Measurements from ENCODE around the gene CAMK2A. TPM values are rescaled to one million over a fixed set of nuclear protein-coding genes. Genes with fewer than 3 reads are reported as not detected.

Gene CAMK2A
- total RNA-seq, 2 experiments from 2014 or later: not detected

DNA sequence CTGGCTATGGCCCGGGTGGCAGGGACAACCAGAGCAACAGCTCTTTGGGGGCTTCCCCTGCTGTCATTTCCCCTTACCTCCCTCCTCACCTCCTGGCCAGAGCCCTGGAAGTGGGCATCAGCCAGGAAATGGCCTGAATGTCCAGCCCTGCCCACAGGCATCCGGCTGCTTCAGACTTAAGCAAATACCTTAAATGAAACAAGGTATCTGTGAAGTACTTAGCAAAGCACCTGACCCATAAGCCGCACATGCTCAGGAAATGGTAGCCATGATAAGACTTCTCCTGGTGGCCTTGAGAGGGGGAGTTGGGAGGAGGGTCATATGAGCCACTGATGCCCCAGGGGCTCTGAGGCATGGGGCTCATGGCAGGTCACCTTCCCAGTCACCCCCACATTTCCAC is 43.8 kb downstream of the CAMK2A start:
- ChIA-PET POLR2A (interaction anchor here (0.6 kb wide), 1 partner anchor 337 kb away, joined by 3 read pairs; no protein-coding TSS in a partner anchor), CTCF (ENCODE audit: unreplicated experiment) (interaction anchor here (0.6 to 1.5 kb wide), 3 partner anchors 17 to 139 kb away, joined by 3 read pairs; no protein-coding TSS in a partner anchor)
- Histone ChIP-seq H3K79me2 (ENCODE audit: insufficient read depth, low read depth, low read length) (no peaks in the 10 kb centered on the region), H2AFZ (ENCODE audit: low read length) (no peak overlapping the region), H3K4me1 (ENCODE audit: insufficient read depth, low read length, poor library complexity, severe bottlenecking) (no peaks in the 10 kb centered on the region), H3K36me3 (ENCODE audit: insufficient read depth, low read length) (no peaks in the 10 kb centered on the region), H3K9me2 (ENCODE audit: insufficient read depth, low read length) (no peaks in the 10 kb centered on the region), H3K4me2 (ENCODE audit: low read length) (no peak overlapping the region), H3K9me3 (ENCODE audit: low read length) (no peaks in the 10 kb centered on the region), H3K27ac (ENCODE audit: low read depth, low read length, poor library complexity, severe bottlenecking) (no peak overlapping the region), H3K4me3 (ENCODE audit: low read depth, low read length, poor library complexity, severe bottlenecking) (no peak overlapping the region), H4K20me1 (ENCODE audit: insufficient read depth, low read length) (no peaks in the 10 kb centered on the region)
- BruUV-seq (replicated peaks): no TSS peak
- intact Hi-C loops (cut with micrococcal nuclease; ENCODE audit: unreplicated experiment): no loop called here
- TF ChIP-seq EZH2phosphoT487 (IDR thresholded peaks at IDR 0.05; ENCODE audit: borderline replicate concordance, low read depth, low read length): no peak
- TF ChIP-seq, protein P1, sequence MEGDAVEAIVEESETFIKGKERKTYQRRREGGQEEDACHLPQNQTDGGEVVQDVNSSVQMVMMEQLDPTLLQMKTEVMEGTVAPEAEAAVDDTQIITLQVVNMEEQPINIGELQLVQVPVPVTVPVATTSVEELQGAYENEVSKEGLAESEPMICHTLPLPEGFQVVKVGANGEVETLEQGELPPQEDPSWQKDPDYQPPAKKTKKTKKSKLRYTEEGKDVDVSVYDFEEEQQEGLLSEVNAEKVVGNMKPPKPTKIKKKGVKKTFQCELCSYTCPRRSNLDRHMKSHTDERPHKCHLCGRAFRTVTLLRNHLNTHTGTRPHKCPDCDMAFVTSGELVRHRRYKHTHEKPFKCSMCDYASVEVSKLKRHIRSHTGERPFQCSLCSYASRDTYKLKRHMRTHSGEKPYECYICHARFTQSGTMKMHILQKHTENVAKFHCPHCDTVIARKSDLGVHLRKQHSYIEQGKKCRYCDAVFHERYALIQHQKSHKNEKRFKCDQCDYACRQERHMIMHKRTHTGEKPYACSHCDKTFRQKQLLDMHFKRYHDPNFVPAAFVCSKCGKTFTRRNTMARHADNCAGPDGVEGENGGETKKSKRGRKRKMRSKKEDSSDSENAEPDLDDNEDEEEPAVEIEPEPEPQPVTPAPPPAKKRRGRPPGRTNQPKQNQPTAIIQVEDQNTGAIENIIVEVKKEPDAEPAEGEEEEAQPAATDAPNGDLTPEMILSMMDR (conservative IDR thresholded peaks at IDR 0.05; ENCODE audit: low read length): no peak
- no peak for DNase-seq (ENCODE audit: low spot score)

- no peaks in the 10 kb centered on the region for H3K36me3 ChIP-seq (ENCODE audit: insufficient read depth, low read length)
- H3K4me3 ChIP-seq (ENCODE audit: low read depth, low read length, poor library complexity, severe bottlenecking): no peak overlapping the region
- no peaks in the 10 kb centered on the region for H4K20me1 ChIP-seq (ENCODE audit: insufficient read depth, low read length)
- CTCF ChIA-PET (ENCODE audit: unreplicated experiment): interaction anchor here (1.5 kb wide), 1 partner anchor 18 kb away, joined by 3 read pairs; no protein-coding TSS in a partner anchor
- no peaks in the 10 kb centered on the region for H3K79me2 ChIP-seq (ENCODE audit: insufficient read depth, low read depth, low read length)
- no peaks in the 10 kb centered on the region for H3K9me2 ChIP-seq (ENCODE audit: insufficient read depth, low read length)
- no peak overlapping the region for H3K4me2 ChIP-seq (ENCODE audit: low read length)
- POLR2A ChIA-PET: no interaction called here
- BruUV-seq (replicated peaks): no TSS peak
- no peak overlapping the region for H2AFZ ChIP-seq (ENCODE audit: low read length)
- TF ChIP-seq, protein P1 (conservative IDR thresholded peaks at IDR 0.05; ENCODE audit: low read length): no peak
- no peak for TF ChIP-seq EZH2phosphoT487 (IDR thresholded peaks at IDR 0.05; ENCODE audit: borderline replicate concordance, low read depth, low read length)
- H3K9me3 ChIP-seq (ENCODE audit: low read length): no peaks in the 10 kb centered on the region
- intact Hi-C loops (cut with micrococcal nuclease; ENCODE audit: unreplicated experiment): no loop called here
- H3K4me1 ChIP-seq (ENCODE audit: insufficient read depth, low read length, poor library complexity, severe bottlenecking): no peaks in the 10 kb centered on the region
- no peak for DNase-seq (ENCODE audit: low spot score)
- H3K27ac ChIP-seq (ENCODE audit: low read depth, low read length, poor library complexity, severe bottlenecking): no peak overlapping the region
Measured at GRCh38 chr5:150245111-150245789, 44.3 kb downstream of the CAMK2A start.

DNA sequence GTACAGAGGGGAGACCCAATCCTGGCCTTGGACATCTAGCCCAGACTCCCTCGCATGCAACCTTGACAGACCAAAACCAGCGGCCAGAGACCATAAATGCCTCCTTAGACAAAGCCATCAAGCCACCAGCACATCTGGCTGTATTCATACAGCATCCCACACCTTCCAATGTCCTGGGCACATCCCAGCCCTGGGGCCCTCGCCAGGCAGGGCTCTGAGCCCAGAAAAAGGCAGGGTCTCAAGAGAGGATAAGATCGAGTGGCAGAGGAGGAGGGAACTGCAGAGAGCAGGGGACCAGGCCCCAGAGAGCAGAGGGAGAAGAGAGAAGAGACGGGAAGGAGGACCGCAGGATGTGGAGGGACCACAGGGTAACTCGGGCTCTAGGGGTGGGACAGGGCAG is 45.4 kb downstream of the CAMK2A start:
- Histone ChIP-seq H3K27ac (ENCODE audit: low read depth, low read length, poor library complexity, severe bottlenecking) (no peak overlapping the region), H3K36me3 (ENCODE audit: insufficient read depth, low read length) (no peaks in the 10 kb centered on the region), H4K20me1 (ENCODE audit: insufficient read depth, low read length) (no peaks in the 10 kb centered on the region), H3K4me3 (ENCODE audit: low read depth, low read length, poor library complexity, severe bottlenecking) (no peak overlapping the region), H3K9me2 (ENCODE audit: insufficient read depth, low read length) (no peaks in the 10 kb centered on the region), H2AFZ (ENCODE audit: low read length) (no peak overlapping the region), H3K9me3 (ENCODE audit: low read length) (no peaks in the 10 kb centered on the region), H3K4me2 (ENCODE audit: low read length) (no peak overlapping the region), H3K79me2 (ENCODE audit: insufficient read depth, low read depth, low read length) (no peaks in the 10 kb centered on the region), H3K4me1 (ENCODE audit: insufficient read depth, low read length, poor library complexity, severe bottlenecking) (no peaks in the 10 kb centered on the region)
- intact Hi-C loops (cut with micrococcal nuclease; ENCODE audit: unreplicated experiment): no loop called here
- ChIA-PET POLR2A (no interaction called here), CTCF (ENCODE audit: unreplicated experiment) (no interaction called here)
- no peak for TF ChIP-seq EZH2phosphoT487 (IDR thresholded peaks at IDR 0.05; ENCODE audit: borderline replicate concordance, low read depth, low read length)
- TF ChIP-seq, protein P1 (conservative IDR thresholded peaks at IDR 0.05; ENCODE audit: low read length): no peak
- DNase-seq (ENCODE audit: low spot score): no peak
- no TSS peak for BruUV-seq (replicated peaks)
